Measurements from ENCODE around the gene PRKCE. TPM values are rescaled to one million over a fixed set of nuclear protein-coding genes. Genes with fewer than 3 reads are reported as not detected.
A peak's percentile ranks its signal among the peaks of the same experiment; 100 is the strongest.

PRKCE gene
- total and polyA plus RNA-seq, 4 donors = 2.5 to 38.6 (median 5.8) TPM

DNA sequence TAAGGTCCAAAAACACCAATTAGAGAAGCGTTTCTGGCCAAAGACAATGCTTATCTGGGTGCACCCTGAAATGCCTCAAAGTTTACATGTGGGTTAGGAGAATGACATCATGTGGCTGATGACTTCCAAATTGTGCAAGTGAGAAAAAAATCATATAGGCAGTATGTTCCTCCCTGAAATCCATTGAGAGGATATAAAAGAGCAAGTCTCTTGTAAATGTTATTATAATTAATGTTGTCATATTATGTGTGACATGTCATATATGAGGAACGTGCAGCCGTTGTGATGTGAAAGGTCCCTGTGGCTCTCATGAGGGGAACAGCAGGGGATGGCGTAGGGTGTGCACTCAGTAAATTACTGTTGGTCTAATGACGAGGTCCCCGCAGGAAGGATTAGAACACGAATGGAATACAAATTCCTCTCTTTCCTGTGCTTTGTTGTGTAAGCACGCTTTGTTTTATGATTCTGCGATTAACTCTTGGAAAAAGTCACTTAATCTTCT is 290.8 kb downstream of the PRKCE start (continued):
- no peak for TF ChIP-seq FOXA2 (IDR thresholded peaks at IDR 0.05)
- no peak for TF ChIP-seq FOXA1 (IDR thresholded peaks at IDR 0.05)
- no peak for TF ChIP-seq SP1 (IDR thresholded peaks at IDR 0.05)

DNA sequence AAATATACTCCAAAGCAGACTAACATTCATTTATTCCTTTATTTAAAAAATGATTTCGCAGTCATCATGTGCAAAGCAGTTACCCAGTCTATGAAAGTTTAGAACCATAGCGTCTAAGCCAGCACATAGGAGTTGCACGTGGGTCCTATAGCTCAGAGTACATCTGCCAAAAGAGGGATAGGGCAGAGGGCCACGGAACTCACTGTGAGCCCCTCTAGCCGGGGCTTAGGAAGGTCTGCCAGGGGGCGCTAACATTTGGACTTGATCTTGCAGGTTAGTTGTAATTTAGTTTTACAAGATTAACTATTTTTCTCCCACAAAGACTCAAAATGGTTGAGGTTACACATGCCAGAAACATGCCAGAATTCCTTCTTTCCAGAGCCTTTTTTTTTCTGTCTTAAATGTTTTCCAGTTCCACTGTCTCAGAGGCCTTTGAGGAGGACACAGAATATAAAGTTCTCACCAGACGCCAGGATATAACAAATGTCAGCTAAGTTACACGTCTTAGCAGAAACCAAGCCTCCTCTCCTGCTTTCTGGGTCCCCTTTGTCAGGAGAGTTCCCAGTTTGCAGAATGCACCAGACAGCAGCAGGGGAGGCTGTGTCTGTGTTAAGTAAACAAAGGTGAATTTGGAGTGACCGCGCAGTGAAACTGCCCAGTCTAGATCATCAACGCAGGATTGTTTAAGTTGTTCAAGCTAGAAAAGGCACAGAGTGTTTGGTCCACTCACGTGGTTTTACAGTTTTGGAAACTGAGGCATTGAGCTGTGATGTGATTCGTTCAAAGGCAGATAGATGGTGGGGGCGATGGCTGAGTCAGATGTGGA is 292.0 kb downstream of the PRKCE start:
- DNase-seq (ENCODE audit: low spot score) = no peak
- Histone ChIP-seq H3K36me3 (ENCODE audit: control insufficient read depth in 4 of 4, insufficient read depth in 3 of 4, low read depth in 1 of 4, low read length in 3 of 4) (no peaks in the 10 kb centered on the region), H3K27ac (ENCODE audit: low read depth in 1 of 2, low read length in 2 of 2) (no peak overlapping the region), H3K4me1 (ENCODE audit: control insufficient read depth in 4 of 4, insufficient read depth in 4 of 4, low read length in 3 of 4) (peaks cover 0 to 13% (median 8%) of the 10 kb centered on the region in 4 donors), H3K9ac (ENCODE audit: low read depth in 1 of 2, low read length in 2 of 2) (no peak overlapping the region), H3K9me3 (ENCODE audit: control insufficient read depth in 4 of 4, low read length in 3 of 4) (no peaks in the 10 kb centered on the region), H3K4me3 (ENCODE audit: low read depth in 1 of 3, low read length in 3 of 3) (no peak overlapping the region), H3K27me3 (ENCODE audit: control insufficient read depth in 4 of 4, insufficient read depth in 4 of 4, low read length in 3 of 4) (no peaks in the 10 kb centered on the region)
- WGBS = 81% methylated on average over 14 of the region's 14 CpGs
- TF ChIP-seq FOXA2 (IDR thresholded peaks at IDR 0.05) (peak; percentile 32), NR2F2 (IDR thresholded peaks at IDR 0.05) (no peak)

DNA sequence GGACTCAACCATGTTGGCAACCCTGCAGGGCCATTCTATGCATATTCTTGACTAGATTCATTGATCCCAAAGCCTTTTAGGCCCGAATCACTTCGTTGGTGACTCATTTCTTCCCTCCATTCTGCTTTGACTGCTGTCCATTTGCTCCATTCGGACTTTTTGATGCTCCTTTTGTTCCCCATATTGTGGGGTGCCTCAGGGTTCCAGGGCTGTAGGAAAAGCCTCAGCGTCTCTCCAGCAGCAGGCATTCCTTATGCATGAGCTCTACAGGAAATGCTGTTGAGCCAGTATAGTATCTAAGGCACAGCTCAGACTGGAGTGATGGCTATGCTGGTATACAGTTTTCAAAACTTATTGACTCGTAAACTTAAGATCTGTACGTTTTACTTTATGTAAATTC is 292.6 kb downstream of the PRKCE start:
- no peak overlapping the region for H3K27ac ChIP-seq (ENCODE audit: low read depth in 1 of 2, low read length in 2 of 2)
- 86% methylated on average over 6 of the region's 6 CpGs for WGBS
- DNase-seq (ENCODE audit: low spot score) = no peak
- no peaks in the 10 kb centered on the region for H3K36me3 ChIP-seq (ENCODE audit: control insufficient read depth in 4 of 4, insufficient read depth in 3 of 4, low read depth in 1 of 4, low read length in 3 of 4)
- no peak overlapping the region for H3K9ac ChIP-seq (ENCODE audit: low read depth in 1 of 2, low read length in 2 of 2)
- H3K27me3 ChIP-seq (ENCODE audit: control insufficient read depth in 4 of 4, insufficient read depth in 4 of 4, low read length in 3 of 4) = no peaks in the 10 kb centered on the region
- peaks cover 0 to 7% (median 2%) of the 10 kb centered on the region in 4 donors for H3K4me1 ChIP-seq (ENCODE audit: control insufficient read depth in 4 of 4, insufficient read depth in 4 of 4, low read length in 3 of 4)
- no peak for TF ChIP-seq YY1 (IDR thresholded peaks at IDR 0.05)
- TF ChIP-seq NR2F2 (IDR thresholded peaks at IDR 0.05) = no peak
- TF ChIP-seq FOXA1 (IDR thresholded peaks at IDR 0.05) = no peak
- TF ChIP-seq, protein P1, sequence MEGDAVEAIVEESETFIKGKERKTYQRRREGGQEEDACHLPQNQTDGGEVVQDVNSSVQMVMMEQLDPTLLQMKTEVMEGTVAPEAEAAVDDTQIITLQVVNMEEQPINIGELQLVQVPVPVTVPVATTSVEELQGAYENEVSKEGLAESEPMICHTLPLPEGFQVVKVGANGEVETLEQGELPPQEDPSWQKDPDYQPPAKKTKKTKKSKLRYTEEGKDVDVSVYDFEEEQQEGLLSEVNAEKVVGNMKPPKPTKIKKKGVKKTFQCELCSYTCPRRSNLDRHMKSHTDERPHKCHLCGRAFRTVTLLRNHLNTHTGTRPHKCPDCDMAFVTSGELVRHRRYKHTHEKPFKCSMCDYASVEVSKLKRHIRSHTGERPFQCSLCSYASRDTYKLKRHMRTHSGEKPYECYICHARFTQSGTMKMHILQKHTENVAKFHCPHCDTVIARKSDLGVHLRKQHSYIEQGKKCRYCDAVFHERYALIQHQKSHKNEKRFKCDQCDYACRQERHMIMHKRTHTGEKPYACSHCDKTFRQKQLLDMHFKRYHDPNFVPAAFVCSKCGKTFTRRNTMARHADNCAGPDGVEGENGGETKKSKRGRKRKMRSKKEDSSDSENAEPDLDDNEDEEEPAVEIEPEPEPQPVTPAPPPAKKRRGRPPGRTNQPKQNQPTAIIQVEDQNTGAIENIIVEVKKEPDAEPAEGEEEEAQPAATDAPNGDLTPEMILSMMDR (IDR thresholded peaks at IDR 0.05; ENCODE audit: low read depth, low read length, missing input control) = no peak
- TF ChIP-seq, protein P2, sequence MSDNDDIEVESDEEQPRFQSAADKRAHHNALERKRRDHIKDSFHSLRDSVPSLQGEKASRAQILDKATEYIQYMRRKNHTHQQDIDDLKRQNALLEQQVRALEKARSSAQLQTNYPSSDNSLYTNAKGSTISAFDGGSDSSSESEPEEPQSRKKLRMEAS (IDR thresholded peaks at IDR 0.05) = no peak
- TF ChIP-seq GABPA (IDR thresholded peaks at IDR 0.05 in 1 of 2, conservative IDR thresholded peaks at IDR 0.05 in 1 of 2) = no peak
- TF ChIP-seq FOXA2 (IDR thresholded peaks at IDR 0.05) = no peak
- TF ChIP-seq, protein P3, sequence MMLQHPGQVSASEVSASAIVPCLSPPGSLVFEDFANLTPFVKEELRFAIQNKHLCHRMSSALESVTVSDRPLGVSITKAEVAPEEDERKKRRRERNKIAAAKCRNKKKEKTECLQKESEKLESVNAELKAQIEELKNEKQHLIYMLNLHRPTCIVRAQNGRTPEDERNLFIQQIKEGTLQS (IDR thresholded peaks at IDR 0.05) = no peak
- no peak for TF ChIP-seq EGR1 (IDR thresholded peaks at IDR 0.05; ENCODE audit: low read depth in 2 of 2)
- TF ChIP-seq RXRA (IDR thresholded peaks at IDR 0.05) = no peak
- H3K4me3 ChIP-seq (ENCODE audit: low read depth in 1 of 3, low read length in 3 of 3) = no peak overlapping the region
- no peaks in the 10 kb centered on the region for H3K9me3 ChIP-seq (ENCODE audit: control insufficient read depth in 4 of 4, low read length in 3 of 4)

DNA sequence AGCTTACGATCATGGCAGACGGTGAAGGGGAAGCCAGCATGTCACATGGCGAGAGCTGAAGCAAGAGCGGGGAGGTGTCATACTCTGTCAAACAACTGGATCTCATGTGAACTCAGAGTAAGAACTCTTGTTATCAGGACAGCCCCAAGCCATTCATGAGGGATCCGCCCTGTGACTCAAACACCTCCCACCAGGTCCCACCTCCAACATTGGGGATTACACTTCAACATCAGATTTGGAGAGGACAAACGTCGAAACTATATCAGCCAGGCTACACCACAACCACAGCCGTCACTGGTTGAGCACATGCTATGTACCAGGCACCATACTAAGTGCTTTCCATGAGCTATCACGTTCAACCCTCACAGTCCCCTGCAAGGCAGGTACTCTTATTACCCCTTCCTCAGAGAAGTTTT is 293.8 kb downstream of the PRKCE start:
- no peak overlapping the region for H3K9ac ChIP-seq (ENCODE audit: low read depth in 1 of 2, low read length in 2 of 2)
- no peak for TF ChIP-seq TAF1 (conservative IDR thresholded peaks at IDR 0.05)
- TF ChIP-seq, protein P3 (IDR thresholded peaks at IDR 0.05) = no peak
- TF ChIP-seq YY1 (IDR thresholded peaks at IDR 0.05) = no peak
- no peak for TF ChIP-seq HNF4A (conservative IDR thresholded peaks at IDR 0.05)
- TF ChIP-seq, protein P2 (IDR thresholded peaks at IDR 0.05) = no peak
- TF ChIP-seq RXRA (IDR thresholded peaks at IDR 0.05) = no peak
- TF ChIP-seq FOXA2 (IDR thresholded peaks at IDR 0.05) = no peak
- TF ChIP-seq, protein P4, sequence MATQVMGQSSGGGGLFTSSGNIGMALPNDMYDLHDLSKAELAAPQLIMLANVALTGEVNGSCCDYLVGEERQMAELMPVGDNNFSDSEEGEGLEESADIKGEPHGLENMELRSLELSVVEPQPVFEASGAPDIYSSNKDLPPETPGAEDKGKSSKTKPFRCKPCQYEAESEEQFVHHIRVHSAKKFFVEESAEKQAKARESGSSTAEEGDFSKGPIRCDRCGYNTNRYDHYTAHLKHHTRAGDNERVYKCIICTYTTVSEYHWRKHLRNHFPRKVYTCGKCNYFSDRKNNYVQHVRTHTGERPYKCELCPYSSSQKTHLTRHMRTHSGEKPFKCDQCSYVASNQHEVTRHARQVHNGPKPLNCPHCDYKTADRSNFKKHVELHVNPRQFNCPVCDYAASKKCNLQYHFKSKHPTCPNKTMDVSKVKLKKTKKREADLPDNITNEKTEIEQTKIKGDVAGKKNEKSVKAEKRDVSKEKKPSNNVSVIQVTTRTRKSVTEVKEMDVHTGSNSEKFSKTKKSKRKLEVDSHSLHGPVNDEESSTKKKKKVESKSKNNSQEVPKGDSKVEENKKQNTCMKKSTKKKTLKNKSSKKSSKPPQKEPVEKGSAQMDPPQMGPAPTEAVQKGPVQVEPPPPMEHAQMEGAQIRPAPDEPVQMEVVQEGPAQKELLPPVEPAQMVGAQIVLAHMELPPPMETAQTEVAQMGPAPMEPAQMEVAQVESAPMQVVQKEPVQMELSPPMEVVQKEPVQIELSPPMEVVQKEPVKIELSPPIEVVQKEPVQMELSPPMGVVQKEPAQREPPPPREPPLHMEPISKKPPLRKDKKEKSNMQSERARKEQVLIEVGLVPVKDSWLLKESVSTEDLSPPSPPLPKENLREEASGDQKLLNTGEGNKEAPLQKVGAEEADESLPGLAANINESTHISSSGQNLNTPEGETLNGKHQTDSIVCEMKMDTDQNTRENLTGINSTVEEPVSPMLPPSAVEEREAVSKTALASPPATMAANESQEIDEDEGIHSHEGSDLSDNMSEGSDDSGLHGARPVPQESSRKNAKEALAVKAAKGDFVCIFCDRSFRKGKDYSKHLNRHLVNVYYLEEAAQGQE (IDR thresholded peaks at IDR 0.05) = no peak
- no peak for TF ChIP-seq NR2F2 (IDR thresholded peaks at IDR 0.05)
- no peak for TF ChIP-seq GABPA (IDR thresholded peaks at IDR 0.05 in 1 of 2, conservative IDR thresholded peaks at IDR 0.05 in 1 of 2)
- no peak for TF ChIP-seq HNF4G (IDR thresholded peaks at IDR 0.05)
- no peak for TF ChIP-seq RAD21 (IDR thresholded peaks at IDR 0.05)
- no peaks in the 10 kb centered on the region for H3K27me3 ChIP-seq (ENCODE audit: control insufficient read depth in 4 of 4, insufficient read depth in 4 of 4, low read length in 3 of 4)
- no peak for DNase-seq (ENCODE audit: low spot score)
- peaks cover 0 to 4% (median 0%) of the 10 kb centered on the region in 4 donors for H3K4me1 ChIP-seq (ENCODE audit: control insufficient read depth in 4 of 4, insufficient read depth in 4 of 4, low read length in 3 of 4)
- no peak overlapping the region for H3K27ac ChIP-seq (ENCODE audit: low read depth in 1 of 2, low read length in 2 of 2)
- no peak overlapping the region for H3K4me3 ChIP-seq (ENCODE audit: low read depth in 1 of 3, low read length in 3 of 3)
- WGBS = 95% methylated on average over 9 of the region's 9 CpGs
- H3K36me3 ChIP-seq (ENCODE audit: control insufficient read depth in 4 of 4, insufficient read depth in 3 of 4, low read depth in 1 of 4, low read length in 3 of 4) = no peaks in the 10 kb centered on the region
- no peaks in the 10 kb centered on the region for H3K9me3 ChIP-seq (ENCODE audit: control insufficient read depth in 4 of 4, low read length in 3 of 4)

Measured in liver (tissue), 9 donors.